GM23248 (cell line): ENCODE results near the gene HECTD3.

Experiments
- EZH2 ChIP-seq: fragments of 200-600 bp; sonication (generic); IDR thresholded peaks from 2 replicates; pipeline ENCODE4 v1.6.1; 2018; ENCODE audit warnings: antibody characterized with exemption, mild to moderate bottlenecking; ENCODE audit not compliant: insufficient read depth, poor library complexity, severe bottlenecking
- EZH2phosphoT487 ChIP-seq: fragments of 200-600 bp; sonication (generic); IDR thresholded peaks from 2 replicates; pipeline ENCODE4 v1.6.1; 2018; ENCODE audit warnings: antibody characterized with exemption, moderate library complexity, mild to moderate bottlenecking, low read depth; ENCODE audit not compliant: insufficient read depth

GRCh38 chr1:45010855-45011811 lies at the start of gene HECTD3:
- TF ChIP-seq EZH2phosphoT487 (no peak), EZH2 (no peak)
